Right kidney (tissue), 1 donor: ENCODE data around the gene HNRNPA1L2.
"Not testable (repeated sequence)": the region's sequence is repeated elsewhere in the genome, so short reads cannot be mapped to it uniquely, and the experiment has no call there.

Experiments
- DNase-seq: peaks from one replicate; pipeline ENCODE4 v3.0.0-alpha.2; 2016

The HNRNPA1L2 gene

DNA sequence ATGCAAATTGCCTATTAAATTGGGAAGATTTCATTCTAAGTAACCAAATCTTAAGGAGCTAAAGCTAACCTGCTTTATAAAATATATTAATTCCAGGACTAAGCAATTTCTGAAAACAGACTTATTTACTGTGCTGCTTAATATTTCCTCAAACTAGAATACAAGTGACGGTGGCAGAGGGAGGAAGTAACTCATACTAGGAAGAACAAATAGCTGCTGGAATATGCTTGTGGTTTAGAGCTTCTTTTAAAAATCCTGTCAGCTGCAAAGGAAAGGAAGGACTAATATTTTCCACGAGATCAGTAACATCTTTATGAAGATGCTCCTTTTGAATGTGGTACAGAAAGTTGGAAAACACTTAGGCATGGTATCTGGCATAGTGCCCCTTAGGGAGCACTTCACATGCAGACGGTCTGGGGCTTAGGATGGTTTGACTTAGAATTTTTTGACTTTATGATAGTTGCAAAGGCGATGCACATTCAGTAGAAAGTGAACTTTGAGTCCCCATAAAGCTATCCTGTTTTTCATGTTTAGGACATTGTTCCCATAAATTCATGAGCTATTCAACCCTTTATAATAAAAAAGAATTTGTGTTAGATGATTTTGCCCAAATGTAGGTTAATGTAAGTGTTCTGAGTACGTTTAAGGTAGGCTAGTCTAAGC is 3.4 kb upstream of the HNRNPA1L2 start:
- no peak for DNase-seq

GRCh38 chr13:52644108-52644507 is 1.9 kb downstream of the HNRNPA1L2 start:
- DNase-seq: no peak

- DNase-seq: no peak
These were observed 4.7 kb downstream of the HNRNPA1L2 start for GRCh38 chr13:52646967-52647366.

DNA sequence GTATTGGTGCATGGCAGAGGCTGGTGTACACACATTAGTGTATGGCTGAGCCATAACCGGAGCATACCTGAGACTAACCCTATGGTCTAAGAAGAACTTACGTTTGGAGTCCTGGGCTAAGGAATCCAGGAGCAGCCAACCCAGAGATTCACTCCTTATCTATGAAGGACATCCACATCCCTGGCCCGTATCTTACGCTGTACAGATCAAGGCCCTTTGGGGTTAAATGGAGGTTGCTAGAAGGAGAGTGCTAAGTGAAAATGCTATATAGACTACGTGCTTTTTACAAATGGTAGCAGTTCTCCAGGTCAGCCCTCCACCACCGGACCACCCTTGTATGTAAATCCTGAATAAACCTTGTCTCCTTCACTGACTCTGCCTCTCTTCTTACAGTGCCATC is 8.5 kb downstream of the HNRNPA1L2 start:
- peak; percentile 6 for DNase-seq

GRCh38 chr13:52651897-52652195 is 9.6 kb downstream of the HNRNPA1L2 start:
- no peak for DNase-seq

- DNase-seq: peak; percentile 100
These were observed 10.2 kb downstream of the HNRNPA1L2 start, which contains the start of gene SUGT1 for GRCh38 chr13:52652196-52652979. TSS of gene SUGT1 (plus strand) at chr13:52652836. CDS start at chr13:52652921, 85 bp downstream.

- no peak for DNase-seq
These were observed 10.7 kb downstream of the HNRNPA1L2 start for GRCh38 chr13:52652980-52653303.

DNA sequence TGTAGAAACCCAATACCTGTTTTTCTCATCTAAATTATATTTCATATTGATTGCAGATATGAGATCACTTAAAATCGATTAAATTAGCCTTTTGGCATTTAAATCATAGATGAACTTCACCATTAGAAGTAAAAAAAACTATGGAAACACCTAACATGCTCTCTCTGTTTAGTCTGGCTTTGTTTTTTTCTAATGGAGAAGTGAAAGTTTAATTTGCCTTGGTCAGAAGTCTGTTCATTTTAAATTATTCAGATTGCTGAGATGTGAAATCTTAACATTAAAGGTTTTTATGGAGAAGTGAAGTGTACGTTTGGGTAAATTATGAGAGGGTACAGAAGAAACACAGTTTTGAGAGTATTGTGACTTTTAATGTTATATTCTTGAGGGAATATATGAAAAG is 17.1 kb downstream of the HNRNPA1L2 start:
- no peak for DNase-seq

DNA sequence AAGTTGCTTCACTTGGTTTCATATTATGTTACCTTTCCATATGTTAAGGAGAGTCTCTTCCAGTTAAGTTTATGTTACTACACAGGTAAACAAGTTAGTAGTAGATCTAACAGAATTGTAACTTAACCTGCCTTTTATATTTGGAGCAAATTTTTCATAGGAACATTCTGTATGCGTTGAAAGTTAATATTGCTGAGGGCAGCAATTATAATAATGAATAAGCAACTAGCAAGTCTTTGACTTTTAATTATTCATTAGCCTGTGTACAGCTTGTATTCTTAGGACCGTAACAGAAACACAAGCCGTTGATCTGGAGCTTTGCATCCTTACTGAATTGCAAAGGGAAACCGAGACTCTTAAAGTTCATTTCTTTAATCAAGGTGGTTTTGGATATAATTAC is 22.0 kb downstream of the HNRNPA1L2 start:
- DNase-seq: no peak

DNA sequence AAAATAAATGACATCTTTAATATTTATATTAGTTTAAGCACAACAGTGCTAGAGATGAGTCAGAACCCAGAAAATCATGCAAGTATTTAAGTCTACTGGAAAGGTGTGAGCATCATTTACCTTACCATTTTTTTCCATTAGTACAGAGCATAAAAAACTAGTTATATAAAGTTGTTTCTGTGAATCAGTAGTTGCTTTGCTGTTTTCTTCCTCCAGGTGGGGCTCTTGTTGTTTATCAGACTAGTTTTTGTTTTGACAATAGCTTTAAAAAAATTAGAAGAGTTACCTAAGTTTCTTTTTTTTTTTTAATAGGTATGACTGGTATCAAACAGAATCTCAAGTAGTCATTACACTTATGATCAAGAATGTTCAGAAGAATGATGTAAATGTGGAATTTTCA is 23.1 kb downstream of the HNRNPA1L2 start:
- no peak for DNase-seq

GRCh38 chr13:52669677-52670076 is 27.4 kb downstream of the HNRNPA1L2 start:
- DNase-seq: no peak

- no peak for DNase-seq
These were observed 28.5 kb downstream of the HNRNPA1L2 start for GRCh38 chr13:52670726-52671125.

DNA sequence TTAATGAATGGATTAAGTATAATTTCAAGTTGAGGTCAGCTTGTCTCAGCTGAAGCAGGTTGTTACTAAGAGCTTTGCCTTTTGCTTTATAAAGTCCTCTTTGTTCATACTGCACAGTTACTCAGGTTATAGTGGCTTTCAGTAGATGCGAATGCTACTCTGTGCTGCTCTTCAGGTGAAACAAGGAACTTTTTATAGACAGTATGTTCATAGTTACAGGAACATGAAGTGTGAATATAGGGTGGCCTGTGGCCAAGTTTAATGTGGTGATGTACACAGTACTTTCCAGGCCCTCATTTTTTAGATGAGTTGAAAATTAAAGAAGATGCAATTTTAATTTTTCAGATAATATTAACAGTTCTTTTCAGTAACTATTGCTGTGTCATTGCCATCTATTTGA is 31.2 kb downstream of the HNRNPA1L2 start:
- DNase-seq: no peak

DNA sequence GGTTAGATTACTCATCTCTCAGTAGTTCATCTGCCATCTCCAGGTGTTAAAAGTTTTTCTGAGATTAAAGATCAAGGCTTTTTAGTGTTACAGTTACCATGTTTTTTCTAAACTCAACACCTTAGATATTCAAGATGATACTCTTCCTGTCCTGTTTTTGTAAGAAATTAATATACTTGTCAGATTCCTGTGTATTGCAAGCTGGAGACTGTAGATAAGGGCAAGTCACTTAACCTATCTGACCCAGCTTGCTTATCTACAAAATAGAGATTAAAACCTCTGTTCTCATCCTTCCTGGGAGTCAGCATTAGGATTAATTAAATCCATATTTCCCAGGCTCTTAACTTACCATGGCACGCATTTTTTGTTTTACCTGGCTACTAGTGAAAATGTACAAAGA is 35.6 kb downstream of the HNRNPA1L2 start:
- no peak for DNase-seq

DNA sequence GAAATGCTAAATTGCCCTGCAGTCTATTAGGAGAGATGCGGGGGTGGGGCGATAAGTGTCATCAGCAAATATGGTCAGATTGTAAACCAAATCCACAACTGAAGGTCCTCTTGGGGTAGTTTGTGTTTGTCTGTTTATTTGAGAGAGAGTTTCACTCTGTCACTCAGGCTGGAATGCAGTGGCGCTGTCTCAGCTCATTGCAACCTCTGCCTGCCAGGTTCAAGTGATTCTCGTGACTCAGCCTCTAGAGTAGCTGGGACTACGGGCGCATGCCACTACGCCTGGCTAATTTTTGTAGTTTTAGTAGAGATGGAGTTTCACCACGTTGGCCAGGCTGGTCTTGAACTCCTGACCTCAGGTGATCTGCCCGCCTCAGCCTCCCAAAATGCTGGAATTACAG is 43.6 kb downstream of the HNRNPA1L2 start:
- not testable (repeated sequence) for DNase-seq

DNA sequence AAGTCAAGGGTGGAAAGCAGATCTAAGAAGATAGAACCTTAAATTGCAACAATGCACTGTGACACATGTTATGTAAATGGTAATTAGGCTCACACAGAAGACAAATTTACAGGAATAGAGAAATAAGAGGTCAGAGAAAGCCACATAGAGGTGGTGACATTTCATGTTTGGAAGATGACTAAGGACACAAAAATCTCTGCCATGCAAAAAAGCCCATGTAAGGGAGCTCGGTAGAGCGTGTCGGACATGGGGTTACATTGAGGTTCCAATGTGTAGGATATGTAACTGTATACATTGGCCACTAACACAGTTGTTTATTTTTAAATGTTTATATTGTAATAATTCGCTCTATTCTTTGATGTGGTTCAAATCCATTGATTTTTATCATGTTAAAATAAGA is 44.1 kb downstream of the HNRNPA1L2 start:
- DNase-seq: no peak
